Fibroblast of lung (primary cell): Measurements from ENCODE around the gene OXSR1. TPM values are rescaled to one million over a fixed set of nuclear protein-coding genes. Genes with fewer than 3 reads are reported as not detected.

Experiments
- DNase-seq, 2 donors: peaks; one replicate each; pipeline versions ENCODE4 v3.0.0 to v3.0.0-alpha.2; 2010; ENCODE audit warnings: low read depth in 2 of 2
- H2AFZ ChIP-seq: 2 replicates; pipeline ENCODE4 v1.5.1; 2012; ENCODE audit warnings: low read length, control low read depth, inconsistent platforms
- H3K27ac ChIP-seq: 2 replicates; pipeline ENCODE4 v1.5.1; 2011; ENCODE audit warnings: low read length, control low read depth; ENCODE audit not compliant: insufficient read depth
- H3K27me3 ChIP-seq: 2 replicates; pipeline ENCODE4 v1.5.1; 2011; ENCODE audit warnings: mild to moderate bottlenecking, low read length; ENCODE audit not compliant: control insufficient read depth, insufficient read depth
- H3K36me3 ChIP-seq: 2 replicates; pipeline ENCODE4 v1.5.1; 2011; ENCODE audit warnings: low read length; ENCODE audit not compliant: control insufficient read depth, insufficient read depth
- H3K4me1 ChIP-seq: 2 replicates; pipeline ENCODE4 v1.5.1; 2011; ENCODE audit warnings: low read length; ENCODE audit not compliant: control insufficient read depth, insufficient read depth; ENCODE audit errors: extremely low read depth
- H3K4me2 ChIP-seq: 2 replicates; pipeline ENCODE4 v1.5.1; 2011; ENCODE audit warnings: low read length, control low read depth; ENCODE audit not compliant: insufficient read depth; ENCODE audit errors: extremely low read depth
- H3K4me3 ChIP-seq, 4 experiments: fragments of 200-600 bp in 1 of 4; sonication (generic) in 1 of 4; replicated peaks in 1 of 4; 2 replicates each; pipeline ENCODE4 v1.5.1; 2011 to 2016; ENCODE audit warnings: low read length in 4 of 4, low read depth in 3 of 4, mild to moderate bottlenecking in 3 of 4, control low read depth in 2 of 4, inconsistent platforms in 1 of 4, mixed read lengths in 1 of 4; ENCODE audit not compliant: insufficient read depth in 1 of 4; ENCODE audit errors: control extremely low read depth in 1 of 4
- H3K79me2 ChIP-seq: 2 replicates; pipeline ENCODE4 v1.5.1; 2012; ENCODE audit warnings: mild to moderate bottlenecking, low read length, inconsistent platforms; ENCODE audit not compliant: control insufficient read depth, insufficient read depth
- H3K9ac ChIP-seq: 2 replicates; pipeline ENCODE4 v1.5.1; 2011; ENCODE audit warnings: mild to moderate bottlenecking, low read length, control low read depth; ENCODE audit not compliant: insufficient read depth
- H3K9me3 ChIP-seq: 2 replicates; pipeline ENCODE4 v1.5.1; 2012; ENCODE audit warnings: low read depth, low read length; ENCODE audit not compliant: control insufficient read depth, insufficient read depth
- H4K20me1 ChIP-seq: 2 replicates; pipeline ENCODE4 v1.5.1; 2011; ENCODE audit warnings: low read length; ENCODE audit not compliant: control insufficient read depth, insufficient read depth; ENCODE audit errors: extremely low read depth
- CTCF ChIP-seq, 2 donors: IDR thresholded peaks in 1 of 2; conservative IDR thresholded peaks in 1 of 2; 1 replicate in 1 of 2; 2 replicates in 1 of 2; pipeline ENCODE4 v1.5.1; 2011 to 2012; ENCODE audit warnings: low read length in 2 of 2, control low read depth in 1 of 2, inconsistent platforms in 1 of 2, low read depth in 1 of 2, mild to moderate bottlenecking in 1 of 2
- EZH2 ChIP-seq: IDR thresholded peaks from 2 replicates; pipeline ENCODE4 v1.5.1; 2012; ENCODE audit warnings: low read length, control low read depth, mild to moderate bottlenecking; ENCODE audit errors: missing control alignments
- polyA plus RNA-seq, 2 donors: library from polyadenylated mRNA; depleted of rRNA in 1 of 2; stranded (reverse) in 1 of 2; unstranded in 1 of 2; fragments of >200 nt; gene quantifications; 2 replicates each; pipeline ENCODE4 v1.2.1, GENCODE V29; 2011 to 2012; ENCODE audit warnings: missing spikeins in 1 of 2
- total RNA-seq: library from RNA; depleted of rRNA; stranded (reverse); fragments of >200 nt; gene quantifications from 2 replicates; pipeline ENCODE4 v1.2.1, GENCODE V29; 2014

OXSR1 gene
- total and polyA plus RNA-seq, 2 donors (not counting 1 experiment from before 2014, with no cell fraction given): 32.7 to 45.2 TPM

DNA sequence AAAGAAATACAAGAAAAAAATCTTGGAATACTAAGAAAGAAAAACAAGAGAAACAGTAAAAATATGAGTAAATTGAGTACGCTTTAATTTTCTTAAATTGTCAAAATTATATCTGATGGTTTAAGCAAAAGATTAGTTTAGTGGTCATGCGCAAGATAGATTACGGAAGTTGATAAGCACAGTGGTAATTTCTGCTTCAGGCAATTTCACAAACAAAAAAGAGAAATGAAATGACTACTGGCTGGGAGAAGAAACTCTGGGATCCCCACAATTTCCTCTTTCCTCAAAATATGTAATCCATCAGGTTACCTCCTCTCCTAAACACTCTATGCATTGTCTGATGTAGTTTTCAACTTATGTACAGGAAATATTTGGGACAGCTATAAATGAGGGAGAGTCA, 17.9 kb upstream of the OXSR1 start:
- Histone ChIP-seq H3K79me2 (no peaks in the 10 kb centered on the region), H3K27me3 (no peaks in the 10 kb centered on the region), H2AFZ (no peak overlapping the region), H3K9me3 (no peaks in the 10 kb centered on the region), H3K9ac (no peak overlapping the region), H4K20me1 (no peaks in the 10 kb centered on the region), H3K36me3 (no peaks in the 10 kb centered on the region), H3K4me2 (no peak overlapping the region), H3K4me3 (no peak overlapping the region), H3K4me1 (no peaks in the 10 kb centered on the region), H3K27ac (no peak overlapping the region)
- DNase-seq: no peak
- TF ChIP-seq EZH2 (no peak), CTCF (conservative IDR thresholded peaks at IDR 0.05 in 1 of 2, IDR thresholded peaks at IDR 0.05 in 1 of 2; ENCODE audit: low read depth in 1 of 2, low read length in 2 of 2) (no peak)

DNA sequence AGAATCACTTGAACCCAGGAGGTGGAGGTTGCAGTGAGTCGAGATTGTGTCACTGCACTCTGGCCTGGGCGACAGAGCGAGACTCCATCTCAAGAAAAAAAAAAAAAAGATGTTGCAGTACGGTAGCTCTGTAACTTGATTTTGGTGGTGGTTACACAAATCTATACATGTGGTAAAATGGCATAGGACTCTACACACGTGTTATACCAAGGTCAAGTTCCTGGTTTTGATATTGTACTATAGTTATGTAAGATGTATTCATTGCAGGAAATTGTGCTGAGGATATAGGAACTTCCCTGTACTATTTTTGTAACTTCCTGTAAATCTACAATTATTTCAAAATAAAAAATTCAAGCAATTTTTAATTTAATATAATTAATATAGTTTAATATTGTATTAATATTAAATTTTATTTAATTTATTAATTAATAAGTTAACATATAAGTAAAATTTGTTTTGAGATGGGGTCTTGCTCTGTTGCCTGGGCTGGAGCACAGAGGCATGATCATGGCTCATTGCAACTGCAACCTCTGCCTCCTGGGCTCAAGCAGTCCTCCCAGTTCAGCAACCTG, 16.9 kb upstream of the OXSR1 start:
- Histone ChIP-seq H3K4me2 (no peak overlapping the region), H3K79me2 (no peaks in the 10 kb centered on the region), H3K27me3 (no peaks in the 10 kb centered on the region), H4K20me1 (no peaks in the 10 kb centered on the region), H3K4me1 (no peaks in the 10 kb centered on the region), H3K36me3 (no peaks in the 10 kb centered on the region), H3K9me3 (no peaks in the 10 kb centered on the region), H3K9ac (no peak overlapping the region), H3K27ac (no peak overlapping the region), H2AFZ (no peak overlapping the region), H3K4me3 (no peak overlapping the region)
- no peak for DNase-seq
- TF ChIP-seq EZH2: no peak

DNA sequence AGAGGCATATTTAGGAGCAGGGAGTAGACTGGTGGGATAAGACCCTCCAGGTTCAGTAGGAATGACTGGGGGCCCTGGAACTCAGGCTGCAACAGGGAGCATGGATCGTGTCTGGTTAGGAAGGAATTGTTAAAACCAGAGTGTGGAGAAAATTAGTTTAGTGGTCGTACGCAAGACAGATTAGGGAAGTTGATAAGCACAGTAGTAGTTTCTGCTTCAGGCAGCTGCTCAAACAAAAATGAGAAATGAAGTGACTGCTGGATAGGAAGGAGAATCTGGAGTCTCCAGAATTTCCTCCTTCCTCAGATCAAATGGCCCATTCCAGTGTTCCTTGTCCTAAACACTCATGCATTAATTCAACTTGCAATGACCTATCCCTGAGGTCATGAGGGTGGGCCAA, 15.6 kb upstream of the OXSR1 start:
- H3K9ac ChIP-seq: no peak overlapping the region
- DNase-seq: no peak

More for the DNA sequence above, 15.6 kb upstream of the OXSR1 start:
- H3K36me3 ChIP-seq: no peaks in the 10 kb centered on the region
- H3K27ac ChIP-seq: no peak overlapping the region
- no peak overlapping the region for H2AFZ ChIP-seq
- no peaks in the 10 kb centered on the region for H3K4me1 ChIP-seq
- no peak overlapping the region for H3K4me3 ChIP-seq
- H3K27me3 ChIP-seq: no peaks in the 10 kb centered on the region
- TF ChIP-seq CTCF (conservative IDR thresholded peaks at IDR 0.05 in 1 of 2, IDR thresholded peaks at IDR 0.05 in 1 of 2; ENCODE audit: low read depth in 1 of 2, low read length in 2 of 2) (no peak), EZH2 (no peak)
- H4K20me1 ChIP-seq: no peaks in the 10 kb centered on the region
- no peaks in the 10 kb centered on the region for H3K9me3 ChIP-seq
- no peaks in the 10 kb centered on the region for H3K79me2 ChIP-seq
- H3K4me2 ChIP-seq: no peak overlapping the region
